ENCODE measurements around the gene PIK3CD. TPM values are rescaled to one million over a fixed set of nuclear protein-coding genes. Genes with fewer than 3 reads are reported as not detected.
A peak's percentile ranks its signal among the peaks of the same experiment; 100 is the strongest.

The PIK3CD gene
- total and polyA plus RNA-seq, 4 donors, result 1.8 to 11.3 (median 3.4) TPM

DNA sequence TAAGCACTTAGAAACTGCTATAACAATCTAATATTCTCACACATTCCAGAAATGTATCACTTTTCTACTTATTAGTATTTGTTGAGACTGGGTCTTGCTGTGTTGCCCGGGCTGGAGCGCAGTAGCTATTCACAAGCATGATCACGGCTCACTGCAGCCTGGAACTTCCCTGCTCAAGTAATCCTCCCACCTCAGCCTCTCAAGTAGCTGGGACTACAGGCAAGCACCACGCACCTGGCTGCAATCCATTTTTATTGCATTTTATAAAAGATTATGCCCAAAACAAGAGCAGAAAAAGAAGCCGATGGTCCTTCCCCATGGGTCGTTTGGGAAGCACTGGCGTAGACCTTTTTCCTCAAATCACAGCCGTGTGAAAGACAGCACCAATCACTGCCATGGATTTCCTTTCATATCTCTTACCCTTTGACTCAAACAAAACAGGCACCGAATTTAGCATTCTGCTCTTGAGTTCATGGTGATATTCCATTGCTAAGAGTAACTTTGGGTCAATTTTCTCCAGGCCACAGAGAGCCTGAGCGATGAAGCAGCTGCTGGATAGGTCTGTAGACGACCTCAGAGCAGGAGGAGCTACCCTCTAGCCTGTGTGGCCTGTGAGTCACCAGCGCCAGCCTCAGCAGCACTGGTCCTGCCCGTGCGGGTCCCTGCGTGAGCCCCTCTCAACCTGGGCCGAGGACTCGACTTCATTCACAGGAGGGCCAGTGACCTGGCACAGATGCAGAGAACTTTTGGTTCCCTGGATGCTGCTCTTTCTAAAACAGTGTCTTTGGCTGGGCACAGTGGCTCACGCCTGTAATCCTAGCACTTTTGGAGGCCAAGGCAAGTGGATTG is 80.8 kb downstream of the PIK3CD start:
- Histone ChIP-seq H3K27ac (ENCODE audit: low read depth in 1 of 2, low read length in 2 of 2) (peak overlapping the region in 1 of 2 donors; percentile 16), H3K9me3 (ENCODE audit: control insufficient read depth in 4 of 4, low read length in 3 of 4) (no peaks in the 10 kb centered on the region), H3K36me3 (ENCODE audit: control insufficient read depth in 4 of 4, insufficient read depth in 3 of 4, low read depth in 1 of 4, low read length in 3 of 4) (peaks cover 0 to 16% (median 10%) of the 10 kb centered on the region in 4 donors), H3K4me3 (ENCODE audit: low read depth in 1 of 3, low read length in 3 of 3) (no peak overlapping the region), H3K27me3 (ENCODE audit: control insufficient read depth in 4 of 4, insufficient read depth in 4 of 4, low read length in 3 of 4) (no peaks in the 10 kb centered on the region), H3K9ac (ENCODE audit: low read depth in 1 of 2, low read length in 2 of 2) (no peak overlapping the region), H3K4me1 (ENCODE audit: control insufficient read depth in 4 of 4, insufficient read depth in 4 of 4, low read length in 3 of 4) (peaks cover 0 to 5% (median 1%) of the 10 kb centered on the region in 4 donors)
- peak; percentile 54 to 70 for TF ChIP-seq RXRA (IDR thresholded peaks at IDR 0.05)
- no peak for TF ChIP-seq RAD21 (IDR thresholded peaks at IDR 0.05)
- no peak for TF ChIP-seq GABPA (IDR thresholded peaks at IDR 0.05 in 1 of 2, conservative IDR thresholded peaks at IDR 0.05 in 1 of 2)
- peak; percentile 93 for TF ChIP-seq NR2F2 (IDR thresholded peaks at IDR 0.05)
- peak; percentile 28 for TF ChIP-seq SP1 (IDR thresholded peaks at IDR 0.05)
- no peak for DNase-seq (ENCODE audit: low spot score)
- WGBS, result 90% methylated on average over 18 of the region's 18 CpGs

DNA sequence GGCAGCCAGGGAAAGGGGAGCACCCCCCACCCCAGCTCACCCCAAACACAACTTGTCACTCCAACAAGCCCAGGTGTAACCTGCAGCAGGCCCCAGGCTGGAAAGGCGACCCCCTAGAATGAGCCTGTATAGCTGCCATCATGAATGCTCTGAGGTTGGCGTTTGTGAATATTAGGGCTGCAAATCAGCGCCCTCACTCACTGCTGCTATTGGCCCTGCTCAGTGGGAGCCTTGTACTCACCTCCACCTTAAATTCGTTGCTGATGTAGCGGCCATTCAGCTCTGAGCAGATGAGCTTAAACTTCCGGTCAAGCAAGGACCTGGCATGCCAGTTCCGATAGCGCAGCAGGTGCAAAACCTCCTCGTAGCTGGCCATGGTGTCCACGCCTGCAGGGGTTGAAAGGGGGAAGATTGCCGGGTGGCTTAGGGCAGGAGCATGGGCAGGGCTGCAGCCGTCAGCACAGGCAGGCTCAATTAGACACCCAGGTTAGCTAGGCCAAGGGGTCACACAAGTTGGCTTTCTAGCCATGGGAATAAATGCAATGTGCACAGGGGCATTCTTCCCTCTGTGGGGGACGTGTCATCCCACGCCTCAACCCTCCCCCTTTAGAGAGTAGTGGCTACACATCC is 81.7 kb downstream of the PIK3CD start:
- no peak for DNase-seq (ENCODE audit: low spot score)
- H3K9ac ChIP-seq (ENCODE audit: low read depth in 1 of 2, low read length in 2 of 2), result no peak overlapping the region
- no peak overlapping the region for H3K4me3 ChIP-seq (ENCODE audit: low read depth in 1 of 3, low read length in 3 of 3)
- H3K27ac ChIP-seq (ENCODE audit: low read depth in 1 of 2, low read length in 2 of 2), result no peak overlapping the region
- H3K36me3 ChIP-seq (ENCODE audit: control insufficient read depth in 4 of 4, insufficient read depth in 3 of 4, low read depth in 1 of 4, low read length in 3 of 4), result peaks cover 0 to 19% (median 10%) of the 10 kb centered on the region in 4 donors
- H3K27me3 ChIP-seq (ENCODE audit: control insufficient read depth in 4 of 4, insufficient read depth in 4 of 4, low read length in 3 of 4), result no peaks in the 10 kb centered on the region
- H3K9me3 ChIP-seq (ENCODE audit: control insufficient read depth in 4 of 4, low read length in 3 of 4), result no peaks in the 10 kb centered on the region
- peaks cover 0 to 5% (median 1%) of the 10 kb centered on the region in 4 donors for H3K4me1 ChIP-seq (ENCODE audit: control insufficient read depth in 4 of 4, insufficient read depth in 4 of 4, low read length in 3 of 4)
- 97% methylated on average over 14 of the region's 14 CpGs for WGBS
- no peak for TF ChIP-seq JUND (IDR thresholded peaks at IDR 0.05)
- no peak for TF ChIP-seq NR2F2 (IDR thresholded peaks at IDR 0.05)
- no peak for TF ChIP-seq RAD21 (IDR thresholded peaks at IDR 0.05)
- TF ChIP-seq GABPA (IDR thresholded peaks at IDR 0.05 in 1 of 2, conservative IDR thresholded peaks at IDR 0.05 in 1 of 2), result no peak
- no peak for TF ChIP-seq EGR1 (IDR thresholded peaks at IDR 0.05; ENCODE audit: low read depth in 2 of 2)
- TF ChIP-seq TAF1 (conservative IDR thresholded peaks at IDR 0.05), result no peak
- TF ChIP-seq, protein P1, sequence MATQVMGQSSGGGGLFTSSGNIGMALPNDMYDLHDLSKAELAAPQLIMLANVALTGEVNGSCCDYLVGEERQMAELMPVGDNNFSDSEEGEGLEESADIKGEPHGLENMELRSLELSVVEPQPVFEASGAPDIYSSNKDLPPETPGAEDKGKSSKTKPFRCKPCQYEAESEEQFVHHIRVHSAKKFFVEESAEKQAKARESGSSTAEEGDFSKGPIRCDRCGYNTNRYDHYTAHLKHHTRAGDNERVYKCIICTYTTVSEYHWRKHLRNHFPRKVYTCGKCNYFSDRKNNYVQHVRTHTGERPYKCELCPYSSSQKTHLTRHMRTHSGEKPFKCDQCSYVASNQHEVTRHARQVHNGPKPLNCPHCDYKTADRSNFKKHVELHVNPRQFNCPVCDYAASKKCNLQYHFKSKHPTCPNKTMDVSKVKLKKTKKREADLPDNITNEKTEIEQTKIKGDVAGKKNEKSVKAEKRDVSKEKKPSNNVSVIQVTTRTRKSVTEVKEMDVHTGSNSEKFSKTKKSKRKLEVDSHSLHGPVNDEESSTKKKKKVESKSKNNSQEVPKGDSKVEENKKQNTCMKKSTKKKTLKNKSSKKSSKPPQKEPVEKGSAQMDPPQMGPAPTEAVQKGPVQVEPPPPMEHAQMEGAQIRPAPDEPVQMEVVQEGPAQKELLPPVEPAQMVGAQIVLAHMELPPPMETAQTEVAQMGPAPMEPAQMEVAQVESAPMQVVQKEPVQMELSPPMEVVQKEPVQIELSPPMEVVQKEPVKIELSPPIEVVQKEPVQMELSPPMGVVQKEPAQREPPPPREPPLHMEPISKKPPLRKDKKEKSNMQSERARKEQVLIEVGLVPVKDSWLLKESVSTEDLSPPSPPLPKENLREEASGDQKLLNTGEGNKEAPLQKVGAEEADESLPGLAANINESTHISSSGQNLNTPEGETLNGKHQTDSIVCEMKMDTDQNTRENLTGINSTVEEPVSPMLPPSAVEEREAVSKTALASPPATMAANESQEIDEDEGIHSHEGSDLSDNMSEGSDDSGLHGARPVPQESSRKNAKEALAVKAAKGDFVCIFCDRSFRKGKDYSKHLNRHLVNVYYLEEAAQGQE (IDR thresholded peaks at IDR 0.05), result no peak
- TF ChIP-seq, protein P2, sequence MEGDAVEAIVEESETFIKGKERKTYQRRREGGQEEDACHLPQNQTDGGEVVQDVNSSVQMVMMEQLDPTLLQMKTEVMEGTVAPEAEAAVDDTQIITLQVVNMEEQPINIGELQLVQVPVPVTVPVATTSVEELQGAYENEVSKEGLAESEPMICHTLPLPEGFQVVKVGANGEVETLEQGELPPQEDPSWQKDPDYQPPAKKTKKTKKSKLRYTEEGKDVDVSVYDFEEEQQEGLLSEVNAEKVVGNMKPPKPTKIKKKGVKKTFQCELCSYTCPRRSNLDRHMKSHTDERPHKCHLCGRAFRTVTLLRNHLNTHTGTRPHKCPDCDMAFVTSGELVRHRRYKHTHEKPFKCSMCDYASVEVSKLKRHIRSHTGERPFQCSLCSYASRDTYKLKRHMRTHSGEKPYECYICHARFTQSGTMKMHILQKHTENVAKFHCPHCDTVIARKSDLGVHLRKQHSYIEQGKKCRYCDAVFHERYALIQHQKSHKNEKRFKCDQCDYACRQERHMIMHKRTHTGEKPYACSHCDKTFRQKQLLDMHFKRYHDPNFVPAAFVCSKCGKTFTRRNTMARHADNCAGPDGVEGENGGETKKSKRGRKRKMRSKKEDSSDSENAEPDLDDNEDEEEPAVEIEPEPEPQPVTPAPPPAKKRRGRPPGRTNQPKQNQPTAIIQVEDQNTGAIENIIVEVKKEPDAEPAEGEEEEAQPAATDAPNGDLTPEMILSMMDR (IDR thresholded peaks at IDR 0.05; ENCODE audit: low read depth, low read length, missing input control), result no peak

All from liver (tissue), 9 donors.